Kidney (tissue), 14 donors: ENCODE data around the gene GSPT1. TPM values are rescaled to one million over a fixed set of nuclear protein-coding genes. Genes with fewer than 3 reads are reported as not detected.
"Not testable (repeated sequence)": the region's sequence is repeated elsewhere in the genome, so short reads cannot be mapped to it uniquely, and the experiment has no call there.

ENCODE experiments used
- DNase-seq, 5 donors: peaks; one replicate each; pipeline ENCODE4 v3.0.0-alpha.2; 2013 to 2020
- FAIRE-seq: peaks from 2 replicates; lab custom pipeline; 2012; peaks lifted over from hg19 to GRCh38; lab: Jason Lieb, UNC
- H3K27ac ChIP-seq, 2 donors: one replicate each; pipeline ENCODE4 v1.7.0; 2013; ENCODE audit warnings: low read depth in 2 of 2, low read length in 2 of 2, inconsistent platforms in 1 of 2
- H3K27me3 ChIP-seq: one replicate; pipeline ENCODE4 v1.7.1; 2013; ENCODE audit warnings: low read length, inconsistent platforms; ENCODE audit not compliant: control insufficient read depth, insufficient read depth
- H3K36me3 ChIP-seq, 3 donors: one replicate each; pipeline versions ENCODE4 v1.7.0 to v1.7.1; 2013; ENCODE audit warnings: low read length in 3 of 3, control low read depth in 1 of 3, inconsistent platforms in 1 of 3; ENCODE audit not compliant: insufficient read depth in 3 of 3, control insufficient read depth in 2 of 3
- H3K4me1 ChIP-seq, 3 donors: one replicate each; pipeline versions ENCODE4 v1.7.0 to v1.7.1; 2013; ENCODE audit warnings: low read length in 3 of 3, inconsistent platforms in 1 of 3, low read depth in 1 of 3; ENCODE audit not compliant: control insufficient read depth in 2 of 3, insufficient read depth in 2 of 3
- H3K4me3 ChIP-seq, 3 donors: one replicate each; pipeline versions ENCODE4 v1.7.0 to v1.8.1; 2013; ENCODE audit warnings: low read length in 3 of 3, control low read depth in 1 of 3, inconsistent platforms in 1 of 3
- H3K9ac ChIP-seq, 3 donors: one replicate each; pipeline versions ENCODE4 v1.7.0 to v1.7.1; 2013; ENCODE audit warnings: low read length in 3 of 3, control low read depth in 1 of 3, inconsistent platforms in 1 of 3
- H3K9me3 ChIP-seq, 3 donors: one replicate each; pipeline versions ENCODE4 v1.7.0 to v1.7.1; 2013; ENCODE audit warnings: low read length in 3 of 3, control low read depth in 1 of 3, inconsistent platforms in 1 of 3; ENCODE audit not compliant: control insufficient read depth in 2 of 3, insufficient read depth in 1 of 3
- intact Hi-C: fragments of 100-400 bp; cut with DNase I; formaldehyde crosslinking; loops from one replicate; pipeline ENCODE4 v1.11.1; 2022
- polyA plus RNA-seq: library from polyadenylated mRNA; stranded (reverse); fragments of 350-450 nt; fragmentation: Illumina TruSeq; extraction: RNeasy Lipid Tissue Mini Kit (QIAGEN cat#74804); gene quantifications from one replicate; pipeline ENCODE4 v1.2.3, GENCODE V29; 2014; ENCODE audit warnings: low read depth, low replicate concordance; ENCODE audit not compliant: insufficient read depth
- total RNA-seq: library from RNA; stranded (reverse); fragmentation: NEBNext Ultra II Directional; extraction: Animal tissue kit (Norgen Biotek cat#: 25700); gene quantifications from one replicate; pipeline ENCODE4 v1.2.1, GENCODE V29; 2021
- TF ChIP-seq, protein P1 (sequence below): IDR thresholded peaks from 3 replicates; pipeline ENCODE4 v1.5.1; 2012; ENCODE audit warnings: mild to moderate bottlenecking, moderate library complexity, borderline replicate concordance; ENCODE audit not compliant: insufficient read depth; ENCODE audit errors: extremely low read depth
- donor health status: control.
- donor health status: control.
- donor health status: control.
- donor health status: control.
- donor health status: control.
- donor health status: DM: yes; HTN: yes; CAD: no.
- donor health status: Normal renal cell carcinoma (clear cell type).

Gene GSPT1
- total and polyA plus RNA-seq, 2 donors from 2014 or later: 48.3 to 99.0 TPM

DNA sequence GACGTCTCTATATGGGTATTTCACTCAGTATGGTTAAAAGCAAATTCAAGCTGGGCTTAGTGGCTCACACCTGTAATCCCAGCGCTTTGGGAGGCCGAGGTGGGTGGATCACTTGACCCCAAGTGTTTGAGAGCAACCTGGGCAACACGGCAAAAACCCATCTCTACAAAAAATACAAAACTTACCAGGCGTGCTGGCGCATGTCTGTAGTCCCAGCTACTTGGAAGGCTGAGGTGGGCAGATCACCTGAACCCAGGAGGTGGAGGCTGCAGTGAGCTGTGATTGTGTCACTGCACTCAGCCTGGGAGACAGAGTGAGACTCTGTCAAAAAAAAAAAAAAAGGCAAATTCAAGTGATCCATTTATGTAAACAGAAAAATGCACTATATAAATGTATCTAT lies 48.0 kb upstream of the GSPT1 start:
- FAIRE-seq (no peak), DNase-seq (peak in 1 of 5 donors; percentile 11)
- Histone ChIP-seq H3K9ac (no peak overlapping the region), H3K4me3 (no peak overlapping the region), H3K27me3 (no peaks in the 10 kb centered on the region), H3K36me3 (no peaks in the 10 kb centered on the region), H3K4me1 (peaks cover 0 to 1% (median under 1%) of the 10 kb centered on the region in 3 donors), H3K9me3 (no peaks in the 10 kb centered on the region), H3K27ac (no peak overlapping the region)
- intact Hi-C loops: no loop called here
- TF ChIP-seq, protein P1, sequence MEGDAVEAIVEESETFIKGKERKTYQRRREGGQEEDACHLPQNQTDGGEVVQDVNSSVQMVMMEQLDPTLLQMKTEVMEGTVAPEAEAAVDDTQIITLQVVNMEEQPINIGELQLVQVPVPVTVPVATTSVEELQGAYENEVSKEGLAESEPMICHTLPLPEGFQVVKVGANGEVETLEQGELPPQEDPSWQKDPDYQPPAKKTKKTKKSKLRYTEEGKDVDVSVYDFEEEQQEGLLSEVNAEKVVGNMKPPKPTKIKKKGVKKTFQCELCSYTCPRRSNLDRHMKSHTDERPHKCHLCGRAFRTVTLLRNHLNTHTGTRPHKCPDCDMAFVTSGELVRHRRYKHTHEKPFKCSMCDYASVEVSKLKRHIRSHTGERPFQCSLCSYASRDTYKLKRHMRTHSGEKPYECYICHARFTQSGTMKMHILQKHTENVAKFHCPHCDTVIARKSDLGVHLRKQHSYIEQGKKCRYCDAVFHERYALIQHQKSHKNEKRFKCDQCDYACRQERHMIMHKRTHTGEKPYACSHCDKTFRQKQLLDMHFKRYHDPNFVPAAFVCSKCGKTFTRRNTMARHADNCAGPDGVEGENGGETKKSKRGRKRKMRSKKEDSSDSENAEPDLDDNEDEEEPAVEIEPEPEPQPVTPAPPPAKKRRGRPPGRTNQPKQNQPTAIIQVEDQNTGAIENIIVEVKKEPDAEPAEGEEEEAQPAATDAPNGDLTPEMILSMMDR: no peak

DNA sequence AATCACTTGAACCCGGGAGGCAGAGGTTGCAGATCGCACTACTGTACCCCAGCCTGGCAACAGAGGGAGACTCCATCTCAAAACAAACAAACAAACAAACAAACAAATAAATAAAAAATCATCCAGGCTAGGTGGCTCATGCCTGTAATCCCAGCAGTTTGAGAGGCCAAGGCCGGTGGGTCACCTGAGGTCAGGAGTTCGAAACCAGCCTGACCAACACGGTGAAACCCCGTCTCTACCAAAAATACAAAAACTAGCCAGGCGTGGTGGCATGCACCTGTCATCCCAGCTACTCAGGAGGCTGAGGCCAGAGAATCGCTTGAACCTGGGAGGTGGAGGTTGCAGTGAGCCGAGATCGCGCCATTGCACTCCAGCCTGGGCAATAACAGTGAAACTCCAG lies 47.2 kb upstream of the GSPT1 start:
- H3K27me3 ChIP-seq, H3K36me3 ChIP-seq, H3K9ac ChIP-seq, H3K9me3 ChIP-seq, H3K27ac ChIP-seq, H3K4me1 ChIP-seq, H3K4me3 ChIP-seq, intact Hi-C loops, FAIRE-seq: not testable (repeated sequence)
- DNase-seq: peak in 1 of 5 donors; percentile 9

DNA sequence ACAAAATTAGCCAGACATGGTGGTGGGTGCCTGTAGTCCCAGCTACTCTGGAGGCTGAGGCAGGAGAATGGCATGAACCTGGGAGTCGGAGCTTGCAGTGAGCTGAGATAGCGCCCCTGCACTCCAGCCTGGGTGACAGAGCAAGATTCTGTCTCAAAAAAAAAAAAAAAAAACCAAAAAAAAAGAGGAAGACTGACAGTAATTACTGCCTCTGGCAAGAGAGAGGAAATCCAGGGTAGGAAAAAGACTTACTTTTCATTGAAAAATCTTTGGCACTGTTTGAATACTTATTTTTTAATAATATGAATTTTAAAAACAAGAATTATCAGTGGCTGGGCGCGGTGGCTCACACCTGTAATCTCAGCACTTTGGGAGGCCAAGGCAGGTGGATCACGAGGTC lies 46.7 kb upstream of the GSPT1 start:
- H3K9ac ChIP-seq, intact Hi-C loops, H3K9me3 ChIP-seq, H3K4me1 ChIP-seq, H3K27ac ChIP-seq, DNase-seq, H3K36me3 ChIP-seq, FAIRE-seq, H3K4me3 ChIP-seq, H3K27me3 ChIP-seq: not testable (repeated sequence)

DNA sequence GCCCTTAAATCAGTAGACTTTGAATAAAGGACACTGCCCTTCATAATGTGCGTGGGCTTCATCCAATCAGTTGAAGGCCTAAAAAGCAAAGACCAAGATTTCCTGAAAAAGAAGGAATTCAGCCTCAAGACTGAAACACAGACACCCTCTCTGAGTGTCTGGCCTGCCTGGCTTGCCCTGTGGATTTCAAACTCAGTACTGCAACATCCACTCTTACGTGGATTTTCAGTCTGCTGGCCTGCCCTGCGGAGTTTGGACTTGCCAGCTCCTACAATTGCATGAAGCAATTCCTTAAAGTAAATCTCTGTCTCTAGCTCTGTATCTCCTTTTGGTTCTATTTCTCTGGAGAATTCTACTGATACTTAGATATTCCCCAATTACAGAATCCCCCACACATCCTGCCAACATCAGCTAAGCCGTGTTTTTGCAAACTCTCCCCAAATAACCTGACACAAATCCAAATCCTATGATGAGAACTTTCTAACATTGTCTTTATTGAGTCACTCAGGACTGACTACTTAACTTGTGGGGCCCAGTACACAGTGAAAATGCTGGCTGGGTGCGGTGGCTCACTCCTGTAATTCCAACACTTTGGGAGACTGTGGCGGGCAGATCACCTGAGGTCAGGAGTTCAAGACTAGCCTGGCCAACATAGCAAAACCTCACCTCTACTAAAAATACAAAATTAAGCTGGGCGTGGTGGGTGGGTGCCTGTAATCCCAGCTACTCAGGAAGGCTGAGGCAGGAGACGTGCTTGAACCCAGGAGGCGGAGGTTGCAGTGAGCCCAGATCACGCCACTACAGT lies 42.0 kb upstream of the GSPT1 start:
- no peaks in the 10 kb centered on the region for H3K27me3 ChIP-seq
- H3K4me3 ChIP-seq: no peak overlapping the region
- FAIRE-seq (no peak), DNase-seq (no peak)
- TF ChIP-seq, protein P1: no peak
- intact Hi-C loops: loop anchor here (10.0 kb wide), 1 partner anchor 107 kb away; no protein-coding TSS in a partner anchor
- no peak overlapping the region for H3K27ac ChIP-seq
- H3K36me3 ChIP-seq: no peaks in the 10 kb centered on the region
- H3K4me1 ChIP-seq: peaks cover 0 to 3% (median 2%) of the 10 kb centered on the region in 3 donors
- no peaks in the 10 kb centered on the region for H3K9me3 ChIP-seq
- H3K9ac ChIP-seq: no peak overlapping the region
